NCI-H345 (cell line): ENCODE measurements around the gene ETV6.

Experiments used
- DNase-seq: peaks from one replicate; lab custom pipeline; 2025; lab: John Stamatoyannopoulos, UW

The ETV6 gene

DNA sequence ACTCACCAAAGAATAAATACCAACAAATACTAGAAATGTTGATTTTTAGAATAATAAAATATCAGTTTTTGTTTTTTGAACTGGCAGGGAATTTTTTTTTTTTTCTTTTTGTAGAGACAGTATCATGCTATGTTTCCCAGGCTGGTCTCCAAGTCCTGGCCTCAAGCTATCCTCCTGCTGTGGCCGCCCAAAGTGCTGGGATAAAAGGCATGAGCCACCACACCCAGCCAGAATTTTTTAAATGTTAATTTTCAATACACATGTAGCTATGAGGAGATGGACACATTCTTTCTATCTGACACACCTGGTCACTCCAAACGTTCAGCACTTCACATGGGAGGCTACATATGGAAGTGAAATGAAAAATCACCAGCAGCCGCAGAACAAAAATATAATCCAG, 126.8 kb downstream of the ETV6 start:
- DNase-seq = no peak

GRCh38 chr12:11777451-11777850, 128.0 kb downstream of the ETV6 start:
- no peak for DNase-seq

DNA sequence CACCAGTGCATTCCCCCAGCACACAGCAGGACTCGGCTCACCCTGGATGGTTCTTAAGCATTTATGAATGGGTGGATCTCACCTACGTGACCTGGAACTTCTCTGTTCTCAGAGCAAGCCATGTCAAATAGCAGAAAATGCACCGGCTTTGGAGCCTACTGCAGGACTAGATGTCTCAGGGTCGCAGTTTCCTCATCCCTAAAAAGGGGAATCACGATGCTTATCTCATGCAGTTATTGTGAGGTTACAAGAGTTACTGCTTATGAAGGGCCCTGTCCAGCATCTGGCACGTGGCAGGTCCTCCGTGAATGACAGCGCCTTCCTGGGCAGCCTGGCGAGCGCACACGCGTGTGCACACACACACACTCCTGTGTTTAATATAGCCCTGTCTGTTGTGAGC, 128.5 kb downstream of the ETV6 start:
- no peak for DNase-seq

GRCh38 chr12:11778713-11779685, 129.5 kb downstream of the ETV6 start:
- no peak for DNase-seq

GRCh38 chr12:11780521-11781101, 131.1 kb downstream of the ETV6 start:
- DNase-seq = no peak

DNA sequence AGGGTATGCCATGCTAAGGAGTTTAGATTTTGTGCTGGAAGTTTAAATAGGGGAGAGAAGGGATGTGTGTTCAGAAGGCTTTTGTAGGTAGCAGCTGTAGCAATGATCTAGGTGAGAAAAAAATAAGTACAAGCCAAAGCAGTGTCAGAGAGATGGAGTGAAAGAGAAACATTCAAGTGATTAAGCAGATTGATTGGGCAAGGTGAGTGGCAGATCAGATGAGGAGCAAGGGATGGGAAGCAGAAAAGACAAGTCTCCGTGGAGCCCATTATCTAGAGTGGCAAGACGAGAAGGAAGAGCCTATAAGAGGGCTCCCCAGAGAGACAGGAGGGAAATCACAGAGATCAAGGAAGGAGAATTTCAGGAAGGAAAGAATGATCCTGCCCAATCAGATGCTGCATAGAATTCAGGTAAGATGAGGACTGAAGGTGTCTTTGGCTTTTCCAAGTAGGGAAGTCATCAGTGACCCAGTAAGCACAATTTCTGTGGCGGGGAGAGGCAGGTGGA, 133.5 kb downstream of the ETV6 start:
- DNase-seq = no peak

GRCh38 chr12:11785712-11786111, 136.2 kb downstream of the ETV6 start:
- DNase-seq = no peak

- DNase-seq = no peak
Observed at GRCh38 chr12:11786638-11787365, 137.3 kb downstream of the ETV6 start.

DNA sequence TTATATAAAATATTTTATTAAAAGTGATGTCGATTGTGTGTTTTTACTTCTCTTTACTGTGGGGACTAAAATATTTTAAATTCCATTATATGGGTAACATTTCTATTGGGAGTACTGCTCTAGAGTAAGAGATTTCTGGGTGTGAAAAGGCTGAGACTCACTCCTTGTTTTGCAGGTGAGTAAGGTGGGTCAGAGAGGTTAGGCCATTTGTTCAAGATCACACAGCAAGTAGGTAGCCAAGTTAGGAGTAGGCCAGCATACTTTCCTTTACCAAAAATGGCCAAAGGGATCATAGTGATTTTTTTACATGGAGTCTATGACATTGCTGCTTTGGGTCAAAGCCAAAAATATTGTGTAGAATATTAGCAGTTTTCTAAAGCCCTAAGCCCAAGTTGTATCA, 138.0 kb downstream of the ETV6 start:
- DNase-seq = no peak

DNA sequence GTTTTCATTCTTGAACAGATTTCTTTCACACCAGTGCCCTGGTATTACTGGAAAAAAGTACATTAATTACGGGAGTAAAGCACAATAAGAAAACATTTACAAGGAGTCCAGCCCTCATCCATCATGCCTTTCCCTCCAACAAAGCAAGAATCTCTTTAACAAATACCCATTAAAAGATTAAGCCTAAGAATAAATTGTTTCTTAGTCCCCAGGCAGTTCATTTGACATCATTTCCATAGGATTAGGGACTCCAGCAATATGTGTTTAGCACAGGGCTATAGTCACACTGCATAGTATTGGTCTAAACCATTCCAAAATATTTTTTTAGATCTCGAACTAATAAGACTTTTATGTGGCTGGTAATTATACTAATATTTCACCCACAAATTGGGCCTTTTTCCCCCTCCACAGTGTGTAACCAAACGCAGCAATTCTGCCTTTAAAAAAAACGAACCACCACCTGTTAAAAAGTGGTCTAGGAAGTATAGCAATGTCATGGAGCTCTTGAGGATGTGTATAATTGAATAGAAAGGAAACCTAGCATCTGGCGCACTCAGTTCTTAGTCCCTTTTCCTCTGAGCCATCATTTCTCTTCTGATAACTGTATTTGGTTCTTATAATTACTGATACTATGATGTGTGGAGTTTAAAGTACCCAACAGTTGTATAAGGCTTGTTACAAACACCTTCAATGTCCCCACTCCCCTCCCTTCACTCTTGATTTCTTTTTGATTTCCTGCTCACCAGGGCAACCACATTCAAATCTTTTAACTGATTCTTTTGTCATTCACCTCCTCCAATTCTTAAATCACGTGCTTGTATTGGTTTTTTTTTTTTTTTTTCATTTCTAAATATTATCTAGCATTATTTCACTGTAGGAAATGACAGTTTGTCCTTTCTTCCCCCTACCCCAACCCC, 138.7 kb downstream of the ETV6 start:
- no peak for DNase-seq

DNA sequence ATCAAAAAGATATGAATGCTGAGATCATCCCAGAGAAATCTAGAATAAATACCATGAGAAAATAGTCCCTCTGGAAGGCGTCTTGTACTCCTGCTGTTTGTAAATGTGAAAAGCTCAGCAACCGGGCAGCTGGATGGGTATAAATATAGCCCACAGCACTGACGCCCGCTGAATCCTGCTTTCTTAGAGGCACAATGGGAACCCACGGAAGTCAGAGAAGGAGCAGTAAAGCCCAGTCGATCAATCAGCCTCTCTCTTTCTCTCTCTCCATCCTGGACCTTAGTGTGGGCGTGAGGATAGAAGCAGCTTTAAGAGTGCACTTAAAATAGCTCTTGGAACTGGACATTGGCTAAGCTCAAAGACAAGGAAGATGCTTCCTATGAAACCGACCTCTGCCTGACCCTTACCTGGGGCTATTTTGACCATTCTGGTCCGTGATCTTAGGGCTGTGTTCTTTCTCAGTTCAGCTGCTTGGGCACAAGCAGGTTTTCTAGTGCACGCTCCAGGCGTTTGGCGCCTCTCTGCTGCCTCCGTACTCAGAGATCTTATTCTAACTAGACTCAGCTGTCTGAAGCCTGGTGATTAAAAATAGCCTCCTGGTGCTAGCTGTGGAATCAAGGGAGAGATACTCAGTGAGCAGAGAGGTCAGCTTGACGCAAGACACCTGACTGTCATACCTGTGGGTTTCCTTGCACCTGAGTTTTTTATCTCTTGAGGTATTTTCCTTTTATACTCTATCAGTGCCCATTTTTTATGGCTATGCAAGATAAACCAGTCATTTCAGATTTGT, 144.6 kb downstream of the ETV6 start:
- no peak for DNase-seq

- DNase-seq = no peak
Observed at GRCh38 chr12:11794751-11795150, 145.3 kb downstream of the ETV6 start.

DNA sequence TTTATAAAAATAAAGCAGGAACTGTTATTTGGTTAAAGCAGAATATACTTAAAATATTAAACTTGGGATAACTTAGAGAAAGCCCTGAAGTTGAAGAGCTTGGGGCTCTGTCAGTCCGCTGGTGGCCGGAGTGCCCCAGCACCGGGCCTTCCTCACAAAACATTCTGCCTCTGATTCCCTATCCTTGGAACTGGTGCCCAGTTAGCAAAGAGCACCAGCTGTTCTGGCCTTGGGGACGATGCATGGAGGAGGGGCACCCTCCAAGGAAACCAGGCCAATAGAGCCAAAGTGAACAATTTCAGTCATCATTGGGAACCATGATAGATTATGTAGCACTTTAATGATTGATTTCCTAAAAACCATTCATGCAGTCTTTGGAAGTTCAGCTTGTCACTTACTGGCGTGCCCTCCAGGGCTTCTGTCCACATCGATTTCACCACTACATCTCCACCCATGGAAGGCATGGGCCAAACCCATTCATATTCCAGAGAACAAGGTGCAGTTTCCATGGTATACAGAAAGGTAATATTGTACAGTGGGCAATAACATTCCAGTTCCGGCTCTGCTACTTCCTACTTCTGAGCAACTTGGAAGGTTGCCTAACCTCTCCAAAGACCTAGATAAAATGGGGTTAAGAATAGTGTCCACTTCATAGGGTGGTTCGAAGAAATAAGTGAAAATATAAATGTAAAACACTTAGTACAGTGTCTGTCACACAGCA, 145.9 kb downstream of the ETV6 start:
- no peak for DNase-seq

DNA sequence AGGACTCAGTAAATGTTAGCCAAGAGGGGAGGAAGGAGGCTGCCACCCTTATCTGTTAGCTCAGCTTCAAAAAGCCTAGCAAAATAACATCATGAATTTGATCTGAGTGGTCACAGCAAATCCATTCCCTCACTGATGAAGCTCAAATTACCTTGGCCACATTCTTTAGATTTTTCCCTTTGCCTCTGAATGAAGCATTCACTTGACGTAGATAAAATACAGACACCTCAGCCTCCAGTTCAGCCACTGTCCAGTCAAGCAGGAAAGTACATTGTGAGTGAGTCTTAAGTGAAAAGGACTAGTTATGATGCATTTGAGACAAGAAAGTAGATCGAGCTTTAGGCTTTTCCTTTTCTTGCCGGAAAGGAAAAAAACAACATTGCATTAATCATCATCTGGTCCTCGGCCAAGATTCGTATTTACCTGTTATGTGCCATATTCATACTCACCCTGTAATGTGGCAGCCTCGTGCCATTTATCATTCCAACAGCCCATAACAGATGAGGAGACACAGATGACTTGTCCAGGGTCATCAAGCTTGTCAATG, 146.5 kb downstream of the ETV6 start:
- no peak for DNase-seq

- no peak for DNase-seq
Observed at GRCh38 chr12:11797317-11797913, 147.9 kb downstream of the ETV6 start.

GRCh38 chr12:11798006-11798708, 148.7 kb downstream of the ETV6 start:
- no peak for DNase-seq

- DNase-seq = no peak
Observed at GRCh38 chr12:11798856-11799501, 149.5 kb downstream of the ETV6 start.

GRCh38 chr12:11799502-11799873, 150.0 kb downstream of the ETV6 start:
- no peak for DNase-seq
